ENCODE data around the gene ZSCAN4.

The ZSCAN4 gene

DNA sequence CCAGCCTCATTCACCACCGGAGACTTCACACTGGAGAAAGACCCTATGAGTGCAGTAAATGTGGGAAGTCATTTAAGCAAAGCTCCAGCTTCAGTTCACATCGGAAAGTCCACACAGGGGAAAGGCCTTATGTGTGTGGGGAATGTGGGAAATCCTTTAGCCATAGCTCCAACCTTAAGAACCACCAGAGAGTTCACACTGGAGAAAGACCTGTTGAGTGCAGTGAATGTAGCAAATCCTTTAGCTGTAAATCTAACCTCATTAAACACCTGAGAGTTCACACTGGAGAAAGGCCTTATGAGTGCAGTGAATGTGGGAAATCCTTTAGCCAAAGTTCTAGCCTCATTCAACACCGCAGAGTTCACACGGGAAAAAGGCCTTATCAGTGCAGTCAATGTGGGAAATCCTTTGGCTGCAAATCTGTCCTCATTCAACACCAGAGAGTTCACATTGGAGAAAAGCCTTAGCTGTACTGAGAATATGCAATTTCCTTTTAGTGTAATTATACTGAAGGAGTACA lies 27.0 kb upstream of the ZSCAN4 start:
- TF ChIP-seq YY1 (IDR thresholded peaks at IDR 0.05; ENCODE audit: insufficient read depth, insufficient read length): no peak
- no peak for TF ChIP-seq ZNF274 (IDR thresholded peaks at IDR 0.05; ENCODE audit: low read depth, low read length)
- no peak for TF ChIP-seq SUZ12 (IDR thresholded peaks at IDR 0.05; ENCODE audit: extremely low read depth, insufficient read depth, insufficient read length)
- DNase-seq (ENCODE audit: low read depth, low spot score): no peak
- H3K9me3 ChIP-seq (ENCODE audit: insufficient read depth, low read length): peaks cover 12% of the 10 kb centered on the region
- H3K4me1 ChIP-seq (ENCODE audit: insufficient read depth, insufficient read length): no peaks in the 10 kb centered on the region
- H3K36me3 ChIP-seq (ENCODE audit: insufficient read depth, insufficient read length, low read length): peaks cover 46% of the 10 kb centered on the region
- no peak overlapping the region for H3K4me3 ChIP-seq (ENCODE audit: insufficient read length, low read depth)
- H3K27me3 ChIP-seq (ENCODE audit: insufficient read depth, insufficient read length): no peaks in the 10 kb centered on the region
- no peak overlapping the region for H3K9ac ChIP-seq (ENCODE audit: insufficient read length, low read depth)

DNA sequence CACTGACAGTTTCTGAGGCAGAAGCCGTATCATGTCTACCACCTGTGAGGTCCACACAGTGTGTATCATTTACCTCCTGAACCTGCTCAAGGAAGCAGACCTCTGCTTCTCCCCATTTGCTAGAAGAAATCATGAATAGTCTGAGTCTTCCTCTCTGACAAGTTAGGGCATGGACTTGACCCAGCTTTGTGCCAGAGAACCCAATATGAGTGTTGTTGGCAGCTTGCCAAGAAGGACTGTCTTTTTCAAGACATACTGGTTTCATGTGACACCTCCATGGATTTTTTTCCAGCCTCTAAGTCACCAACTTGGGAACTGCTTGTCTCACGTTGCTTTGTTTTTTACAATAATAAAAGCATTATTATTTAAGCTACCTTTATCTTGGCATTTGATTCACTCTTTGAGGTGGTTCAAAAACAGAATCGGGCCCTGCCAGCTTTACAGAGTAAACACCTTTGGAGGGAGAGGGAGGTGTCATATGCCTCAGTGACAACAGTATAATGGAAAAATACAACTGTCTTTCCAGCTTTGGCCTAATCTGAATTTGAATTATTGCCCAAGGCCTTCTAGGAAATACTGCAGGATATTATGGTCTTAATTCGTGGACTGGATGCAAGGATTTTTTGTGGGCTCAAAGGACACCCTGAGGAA lies 26.2 kb upstream of the ZSCAN4 start:
- Histone ChIP-seq H3K4me3 (ENCODE audit: insufficient read length, low read depth) (no peak overlapping the region), H3K4me1 (ENCODE audit: insufficient read depth, insufficient read length) (no peaks in the 10 kb centered on the region), H3K36me3 (ENCODE audit: insufficient read depth, insufficient read length, low read length) (peaks cover 43% of the 10 kb centered on the region), H3K27me3 (ENCODE audit: insufficient read depth, insufficient read length) (no peaks in the 10 kb centered on the region), H3K9ac (ENCODE audit: insufficient read length, low read depth) (no peak overlapping the region), H3K9me3 (ENCODE audit: insufficient read depth, low read length) (peaks cover 5% of the 10 kb centered on the region)
- DNase-seq (ENCODE audit: low read depth, low spot score): no peak
- no peak for TF ChIP-seq SUZ12 (IDR thresholded peaks at IDR 0.05; ENCODE audit: extremely low read depth, insufficient read depth, insufficient read length)
- TF ChIP-seq ZNF274 (IDR thresholded peaks at IDR 0.05; ENCODE audit: low read depth, low read length): no peak
- TF ChIP-seq YY1 (IDR thresholded peaks at IDR 0.05; ENCODE audit: insufficient read depth, insufficient read length): no peak

DNA sequence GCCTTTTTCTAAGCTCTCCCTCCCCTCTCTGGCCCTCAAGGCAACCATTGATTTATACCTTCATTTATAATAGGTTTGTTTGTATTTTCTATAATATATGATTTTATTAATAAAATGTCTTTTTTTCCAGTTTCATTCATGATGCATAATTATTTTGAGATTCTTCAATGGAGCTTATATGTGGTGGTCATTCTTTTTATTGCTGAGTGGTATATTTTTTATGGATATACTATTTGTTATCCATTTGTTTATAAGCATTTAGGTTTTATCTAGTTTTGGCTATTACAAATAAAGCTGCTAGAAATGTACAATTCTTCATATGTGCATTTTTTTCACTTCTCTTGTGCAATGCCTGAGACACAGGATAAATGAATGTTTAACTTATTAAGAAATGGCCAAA lies 25.0 kb upstream of the ZSCAN4 start:
- Histone ChIP-seq H3K4me3 (ENCODE audit: insufficient read length, low read depth) (no peak overlapping the region), H3K36me3 (ENCODE audit: insufficient read depth, insufficient read length, low read length) (peaks cover 41% of the 10 kb centered on the region), H3K9me3 (ENCODE audit: insufficient read depth, low read length) (no peaks in the 10 kb centered on the region), H3K9ac (ENCODE audit: insufficient read length, low read depth) (no peak overlapping the region), H3K4me1 (ENCODE audit: insufficient read depth, insufficient read length) (no peaks in the 10 kb centered on the region), H3K27me3 (ENCODE audit: insufficient read depth, insufficient read length) (no peaks in the 10 kb centered on the region)
- no peak for DNase-seq (ENCODE audit: low read depth, low spot score)
- TF ChIP-seq ZNF274 (IDR thresholded peaks at IDR 0.05; ENCODE audit: low read depth, low read length) (no peak), YY1 (IDR thresholded peaks at IDR 0.05; ENCODE audit: insufficient read depth, insufficient read length) (no peak), SUZ12 (IDR thresholded peaks at IDR 0.05; ENCODE audit: extremely low read depth, insufficient read depth, insufficient read length) (no peak)

DNA sequence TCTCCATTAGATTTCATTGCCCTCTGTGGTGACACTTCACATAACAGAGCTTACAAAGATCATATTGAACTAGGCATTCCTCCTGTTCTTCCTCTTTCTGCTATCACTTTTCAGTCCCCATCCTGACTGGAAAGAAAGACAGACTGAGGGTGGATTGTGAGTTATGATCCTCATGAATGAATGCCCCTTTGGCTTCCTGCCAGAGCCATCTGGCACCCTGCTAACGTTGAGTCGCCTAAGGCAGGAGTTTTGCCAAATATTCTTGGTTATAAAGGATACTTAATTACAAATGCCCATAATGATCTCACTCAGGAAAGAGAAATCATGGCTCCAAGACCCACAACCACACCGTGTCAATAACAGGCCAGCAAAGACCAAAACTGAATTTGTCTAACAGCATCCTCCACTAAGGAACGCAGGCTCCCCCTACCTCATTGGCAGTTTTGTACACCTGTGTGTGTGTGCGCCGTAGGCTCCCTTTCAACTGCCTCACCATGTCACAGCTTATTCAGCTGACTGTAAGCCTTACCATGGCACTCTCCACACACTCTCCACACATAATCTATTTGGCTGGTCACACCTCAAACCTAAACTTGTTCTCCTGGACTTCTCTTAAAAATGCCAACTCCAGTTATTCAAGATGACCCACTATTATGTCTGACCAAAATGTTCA lies 20.3 kb upstream of the ZSCAN4 start:
- Histone ChIP-seq H3K9ac (ENCODE audit: insufficient read length, low read depth) (no peak overlapping the region), H3K27me3 (ENCODE audit: insufficient read depth, insufficient read length) (no peaks in the 10 kb centered on the region), H3K4me3 (ENCODE audit: insufficient read length, low read depth) (no peak overlapping the region), H3K4me1 (ENCODE audit: insufficient read depth, insufficient read length) (no peaks in the 10 kb centered on the region), H3K36me3 (ENCODE audit: insufficient read depth, insufficient read length, low read length) (peaks cover under 1% of the 10 kb centered on the region), H3K9me3 (ENCODE audit: insufficient read depth, low read length) (peaks cover under 1% of the 10 kb centered on the region; the same call in 1 of the 2 replicates)
- DNase-seq (ENCODE audit: low read depth, low spot score): no peak
- TF ChIP-seq YY1 (IDR thresholded peaks at IDR 0.05; ENCODE audit: insufficient read depth, insufficient read length) (no peak), SUZ12 (IDR thresholded peaks at IDR 0.05; ENCODE audit: extremely low read depth, insufficient read depth, insufficient read length) (no peak), ZNF274 (IDR thresholded peaks at IDR 0.05; ENCODE audit: low read depth, low read length) (no peak)

DNA sequence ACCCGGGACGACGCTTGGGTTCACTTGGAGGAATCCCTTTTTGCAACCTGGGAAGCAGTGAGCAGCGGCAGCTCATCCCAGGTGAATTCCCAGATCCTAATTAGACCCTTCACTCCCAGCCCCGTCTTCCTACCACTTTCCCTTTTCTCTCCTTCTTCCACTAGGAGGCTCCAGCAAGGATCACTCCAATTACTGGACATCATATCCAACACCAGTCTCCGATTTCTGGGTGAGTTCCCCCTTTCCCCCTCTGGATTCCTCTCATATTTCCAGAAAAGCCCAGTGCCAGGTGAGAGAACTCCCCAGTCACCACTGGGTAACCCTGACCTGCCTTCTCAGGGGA lies 17.1 kb upstream of the ZSCAN4 start:
- H3K27me3 ChIP-seq (ENCODE audit: insufficient read depth, insufficient read length): no peaks in the 10 kb centered on the region
- no peak overlapping the region for H3K4me3 ChIP-seq (ENCODE audit: insufficient read length, low read depth)
- peaks cover 4% of the 10 kb centered on the region; the same call in 1 of the 2 replicates for H3K9me3 ChIP-seq (ENCODE audit: insufficient read depth, low read length)
- H3K9ac ChIP-seq (ENCODE audit: insufficient read length, low read depth): no peak overlapping the region
- no peaks in the 10 kb centered on the region for H3K4me1 ChIP-seq (ENCODE audit: insufficient read depth, insufficient read length)
- DNase-seq (ENCODE audit: low read depth, low spot score): no peak
- TF ChIP-seq YY1 (IDR thresholded peaks at IDR 0.05; ENCODE audit: insufficient read depth, insufficient read length) (no peak), ZNF274 (IDR thresholded peaks at IDR 0.05; ENCODE audit: low read depth, low read length) (no peak), SUZ12 (IDR thresholded peaks at IDR 0.05; ENCODE audit: extremely low read depth, insufficient read depth, insufficient read length) (no peak)
- H3K36me3 ChIP-seq (ENCODE audit: insufficient read depth, insufficient read length, low read length): no peaks in the 10 kb centered on the region

DNA sequence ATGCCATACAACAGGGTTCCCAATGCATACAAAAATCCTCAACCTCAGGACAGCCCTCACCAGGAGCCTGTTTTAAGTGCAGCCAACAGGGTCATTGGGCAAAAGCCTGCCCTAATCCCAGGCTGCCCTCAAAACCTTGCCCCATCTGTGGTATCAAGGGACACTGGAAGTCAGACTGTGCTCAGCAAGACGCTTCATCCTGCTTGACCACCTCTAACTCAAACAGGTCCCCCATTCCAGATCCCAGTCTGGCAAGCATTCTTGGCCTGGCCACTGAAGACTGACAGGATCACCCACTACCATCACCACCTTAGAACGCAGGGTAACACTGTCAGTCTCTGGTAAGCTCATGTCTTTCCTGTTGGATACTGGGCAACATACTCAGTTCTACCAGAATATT lies 15.0 kb upstream of the ZSCAN4 start:
- Histone ChIP-seq H3K4me3 (ENCODE audit: insufficient read length, low read depth) (no peak overlapping the region), H3K9me3 (ENCODE audit: insufficient read depth, low read length) (peaks cover 4% of the 10 kb centered on the region; the same call in 1 of the 2 replicates), H3K9ac (ENCODE audit: insufficient read length, low read depth) (no peak overlapping the region), H3K36me3 (ENCODE audit: insufficient read depth, insufficient read length, low read length) (no peaks in the 10 kb centered on the region), H3K27me3 (ENCODE audit: insufficient read depth, insufficient read length) (no peaks in the 10 kb centered on the region), H3K4me1 (ENCODE audit: insufficient read depth, insufficient read length) (no peaks in the 10 kb centered on the region)
- no peak for DNase-seq (ENCODE audit: low read depth, low spot score)
- TF ChIP-seq YY1 (IDR thresholded peaks at IDR 0.05; ENCODE audit: insufficient read depth, insufficient read length): no peak
- no peak for TF ChIP-seq ZNF274 (IDR thresholded peaks at IDR 0.05; ENCODE audit: low read depth, low read length)
- no peak for TF ChIP-seq SUZ12 (IDR thresholded peaks at IDR 0.05; ENCODE audit: extremely low read depth, insufficient read depth, insufficient read length)

DNA sequence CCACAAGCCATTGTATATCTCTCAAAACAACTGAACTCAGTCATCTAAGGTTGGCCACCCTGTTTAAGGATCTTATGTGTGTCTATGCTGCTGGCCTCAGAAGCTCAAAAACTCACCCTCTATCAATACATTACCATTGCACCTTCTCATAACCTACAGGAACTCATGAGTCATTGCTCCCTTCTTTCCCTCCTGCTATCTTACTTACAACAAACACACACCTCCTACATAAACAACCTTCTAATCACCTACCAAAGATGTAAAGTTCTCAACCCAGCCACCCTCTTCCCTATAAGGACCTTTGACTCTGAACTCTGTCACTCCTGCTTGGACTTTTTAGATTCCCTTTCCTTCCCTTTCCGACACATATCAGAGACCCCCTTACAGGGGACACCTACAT lies 13.3 kb upstream of the ZSCAN4 start:
- Histone ChIP-seq H3K9me3 (ENCODE audit: insufficient read depth, low read length) (peaks cover 4% of the 10 kb centered on the region; the same call in 1 of the 2 replicates), H3K9ac (ENCODE audit: insufficient read length, low read depth) (no peak overlapping the region), H3K4me1 (ENCODE audit: insufficient read depth, insufficient read length) (no peaks in the 10 kb centered on the region), H3K4me3 (ENCODE audit: insufficient read length, low read depth) (no peak overlapping the region), H3K36me3 (ENCODE audit: insufficient read depth, insufficient read length, low read length) (no peaks in the 10 kb centered on the region), H3K27me3 (ENCODE audit: insufficient read depth, insufficient read length) (peaks cover 4% of the 10 kb centered on the region)
- DNase-seq (ENCODE audit: low read depth, low spot score): no peak
- TF ChIP-seq YY1 (IDR thresholded peaks at IDR 0.05; ENCODE audit: insufficient read depth, insufficient read length) (no peak), SUZ12 (IDR thresholded peaks at IDR 0.05; ENCODE audit: extremely low read depth, insufficient read depth, insufficient read length) (no peak), ZNF274 (IDR thresholded peaks at IDR 0.05; ENCODE audit: low read depth, low read length) (no peak)

Measured in NT2/D1 (cell line).